HepG2 (cell line): ENCODE results near the gene HRG.

ENCODE experiments used
- ATF7 ChIP-seq, 2 experiments: fragments of 450-650 bp in 1 of 2; sonication (generic) in 1 of 2; formaldehyde crosslinking in 1 of 2; IDR thresholded peaks; 2 replicates each; pipeline versions ENCODE4 v1.4.0 to v1.6.1; 2016 to 2020; ENCODE audit warnings: antibody characterized with exemption in 1 of 2, mild to moderate bottlenecking in 1 of 2, missing genetic modification reagents in 1 of 2
- BHLHE40 ChIP-seq: IDR thresholded peaks from 2 replicates; pipeline ENCODE4 v1.6.1; 2011; ENCODE audit warnings: low read length, improper control_type of control experiment
- HNRNPK ChIP-seq: fragments of 200-400 bp; formaldehyde crosslinking; IDR thresholded peaks from 2 replicates; pipeline ENCODE4 v1.6.1; 2018; ENCODE audit warnings: low read length, low read depth, moderate library complexity, mild to moderate bottlenecking; ENCODE audit not compliant: poor library complexity, severe bottlenecking
- KDM6A ChIP-seq: IDR thresholded peaks from 2 replicates; pipeline ENCODE4 v1.6.1; 2016; ENCODE audit warnings: low read depth
- PHF8 ChIP-seq: sonication (generic); formaldehyde crosslinking; IDR thresholded peaks from 2 replicates; pipeline ENCODE4 v1.5.0; 2020; ENCODE audit warnings: missing genetic modification reagents
- POLR2A ChIP-seq, 2 experiments: IDR thresholded peaks; 2 replicates each; pipeline ENCODE4 v1.6.1; 2011; ENCODE audit warnings: low read depth in 2 of 2, low read length in 2 of 2, mild to moderate bottlenecking in 1 of 2, moderate library complexity in 1 of 2; ENCODE audit not compliant: insufficient read depth in 1 of 2
- SMC3 ChIP-seq: IDR thresholded peaks from 2 replicates; pipeline ENCODE4 v1.6.1; 2011; ENCODE audit warnings: low read length, improper control_type of control experiment
- ZIK1 ChIP-seq: sonication (generic); formaldehyde crosslinking; IDR thresholded peaks from 2 replicates; pipeline ENCODE4 v1.5.0; 2020; ENCODE audit warnings: mild to moderate bottlenecking, low read depth, missing genetic modification reagents, borderline replicate concordance
- ZNF121 ChIP-seq: sonication (generic); formaldehyde crosslinking; IDR thresholded peaks from 2 replicates; pipeline ENCODE4 v1.5.0; 2020; ENCODE audit warnings: mild to moderate bottlenecking, missing genetic modification reagents
- ZNF749 ChIP-seq: sonication (generic); formaldehyde crosslinking; IDR thresholded peaks from 2 replicates; pipeline ENCODE4 v1.8.0; 2022; ENCODE audit warnings: mild to moderate bottlenecking, missing genetic modification reagents, moderate library complexity, borderline replicate concordance
- TF ChIP-seq, protein P1 (sequence below): sonication (generic); formaldehyde crosslinking; IDR thresholded peaks from 2 replicates; pipeline ENCODE4 v1.9.0; 2021; ENCODE audit warnings: missing genetic modification reagents, borderline replicate concordance
- TF ChIP-seq, protein P2 (sequence below): sonication (generic); formaldehyde crosslinking; IDR thresholded peaks from 2 replicates; pipeline ENCODE4 v1.4.0; 2020; ENCODE audit warnings: mild to moderate bottlenecking, missing genetic modification reagents
- TF ChIP-seq, protein P3 (sequence below): sonication (generic); formaldehyde crosslinking; IDR thresholded peaks from 2 replicates; pipeline ENCODE4 v1.5.0; 2020; ENCODE audit warnings: mild to moderate bottlenecking, missing genetic modification reagents, moderate library complexity
- TF ChIP-seq, protein P4 (sequence below): sonication (generic); formaldehyde crosslinking; IDR thresholded peaks from 2 replicates; pipeline ENCODE4 v1.4.0; 2020; ENCODE audit warnings: missing genetic modification reagents

DNA sequence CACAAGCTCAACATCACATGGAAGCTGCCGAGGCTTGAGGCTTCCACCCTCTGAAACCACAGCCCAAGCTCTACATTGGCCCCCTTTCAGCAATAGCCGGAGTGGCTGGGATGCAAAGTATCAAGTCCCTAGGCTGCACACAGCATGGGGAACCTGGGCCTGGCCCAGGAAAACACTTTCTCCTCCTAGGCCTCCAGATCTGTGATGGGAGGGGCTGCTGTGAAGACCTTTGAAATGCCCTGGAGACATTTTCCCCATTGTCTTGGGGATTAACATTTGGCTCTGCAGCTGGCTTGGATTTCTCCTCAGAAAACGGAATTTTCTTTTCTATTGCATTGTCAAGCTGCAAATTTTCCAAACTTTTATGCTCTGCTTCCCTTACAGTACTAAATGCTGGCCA, 18.2 kb downstream of the HRG start:
- TF ChIP-seq KDM6A (CRISPR knock-in tag) (no peak), HNRNPK (no peak), ZNF121 (CRISPR knock-in tag) (no peak), BHLHE40 (no peak), ZNF749 (CRISPR knock-in tag) (no peak), SMC3 (no peak), POLR2A (IDR thresholded peaks at IDR 0.05; ENCODE audit: insufficient read depth in 1 of 2, low read depth in 2 of 2, low read length in 2 of 2) (no peak), ATF7 (IDR thresholded peaks at IDR 0.05) (no peak), ATF7 (CRISPR knock-in tag; IDR thresholded peaks at IDR 0.05) (no peak), ZIK1 (no peak), PHF8 (no peak)
- TF ChIP-seq, protein P1, sequence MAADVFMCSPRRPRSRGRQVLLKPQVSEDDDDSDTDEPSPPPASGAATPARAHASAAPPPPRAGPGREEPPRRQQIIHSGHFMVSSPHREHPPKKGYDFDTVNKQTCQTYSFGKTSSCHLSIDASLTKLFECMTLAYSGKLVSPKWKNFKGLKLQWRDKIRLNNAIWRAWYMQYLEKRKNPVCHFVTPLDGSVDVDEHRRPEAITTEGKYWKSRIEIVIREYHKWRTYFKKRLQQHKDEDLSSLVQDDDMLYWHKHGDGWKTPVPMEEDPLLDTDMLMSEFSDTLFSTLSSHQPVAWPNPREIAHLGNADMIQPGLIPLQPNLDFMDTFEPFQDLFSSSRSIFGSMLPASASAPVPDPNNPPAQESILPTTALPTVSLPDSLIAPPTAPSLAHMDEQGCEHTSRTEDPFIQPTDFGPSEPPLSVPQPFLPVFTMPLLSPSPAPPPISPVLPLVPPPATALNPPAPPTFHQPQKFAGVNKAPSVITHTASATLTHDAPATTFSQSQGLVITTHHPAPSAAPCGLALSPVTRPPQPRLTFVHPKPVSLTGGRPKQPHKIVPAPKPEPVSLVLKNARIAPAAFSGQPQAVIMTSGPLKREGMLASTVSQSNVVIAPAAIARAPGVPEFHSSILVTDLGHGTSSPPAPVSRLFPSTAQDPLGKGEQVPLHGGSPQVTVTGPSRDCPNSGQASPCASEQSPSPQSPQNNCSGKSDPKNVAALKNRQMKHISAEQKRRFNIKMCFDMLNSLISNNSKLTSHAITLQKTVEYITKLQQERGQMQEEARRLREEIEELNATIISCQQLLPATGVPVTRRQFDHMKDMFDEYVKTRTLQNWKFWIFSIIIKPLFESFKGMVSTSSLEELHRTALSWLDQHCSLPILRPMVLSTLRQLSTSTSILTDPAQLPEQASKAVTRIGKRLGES (CRISPR knock-in tag): no peak
- TF ChIP-seq, protein P2, sequence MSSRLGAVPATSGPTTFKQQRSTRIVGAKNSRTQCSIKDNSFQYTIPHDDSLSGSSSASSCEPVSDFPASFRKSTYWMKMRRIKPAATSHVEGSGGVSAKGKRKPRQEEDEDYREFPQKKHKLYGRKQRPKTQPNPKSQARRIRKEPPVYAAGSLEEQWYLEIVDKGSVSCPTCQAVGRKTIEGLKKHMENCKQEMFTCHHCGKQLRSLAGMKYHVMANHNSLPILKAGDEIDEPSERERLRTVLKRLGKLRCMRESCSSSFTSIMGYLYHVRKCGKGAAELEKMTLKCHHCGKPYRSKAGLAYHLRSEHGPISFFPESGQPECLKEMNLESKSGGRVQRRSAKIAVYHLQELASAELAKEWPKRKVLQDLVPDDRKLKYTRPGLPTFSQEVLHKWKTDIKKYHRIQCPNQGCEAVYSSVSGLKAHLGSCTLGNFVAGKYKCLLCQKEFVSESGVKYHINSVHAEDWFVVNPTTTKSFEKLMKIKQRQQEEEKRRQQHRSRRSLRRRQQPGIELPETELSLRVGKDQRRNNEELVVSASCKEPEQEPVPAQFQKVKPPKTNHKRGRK (CRISPR knock-in tag): no peak
- TF ChIP-seq, protein P3, sequence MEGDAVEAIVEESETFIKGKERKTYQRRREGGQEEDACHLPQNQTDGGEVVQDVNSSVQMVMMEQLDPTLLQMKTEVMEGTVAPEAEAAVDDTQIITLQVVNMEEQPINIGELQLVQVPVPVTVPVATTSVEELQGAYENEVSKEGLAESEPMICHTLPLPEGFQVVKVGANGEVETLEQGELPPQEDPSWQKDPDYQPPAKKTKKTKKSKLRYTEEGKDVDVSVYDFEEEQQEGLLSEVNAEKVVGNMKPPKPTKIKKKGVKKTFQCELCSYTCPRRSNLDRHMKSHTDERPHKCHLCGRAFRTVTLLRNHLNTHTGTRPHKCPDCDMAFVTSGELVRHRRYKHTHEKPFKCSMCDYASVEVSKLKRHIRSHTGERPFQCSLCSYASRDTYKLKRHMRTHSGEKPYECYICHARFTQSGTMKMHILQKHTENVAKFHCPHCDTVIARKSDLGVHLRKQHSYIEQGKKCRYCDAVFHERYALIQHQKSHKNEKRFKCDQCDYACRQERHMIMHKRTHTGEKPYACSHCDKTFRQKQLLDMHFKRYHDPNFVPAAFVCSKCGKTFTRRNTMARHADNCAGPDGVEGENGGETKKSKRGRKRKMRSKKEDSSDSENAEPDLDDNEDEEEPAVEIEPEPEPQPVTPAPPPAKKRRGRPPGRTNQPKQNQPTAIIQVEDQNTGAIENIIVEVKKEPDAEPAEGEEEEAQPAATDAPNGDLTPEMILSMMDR: no peak
- TF ChIP-seq, protein P4, sequence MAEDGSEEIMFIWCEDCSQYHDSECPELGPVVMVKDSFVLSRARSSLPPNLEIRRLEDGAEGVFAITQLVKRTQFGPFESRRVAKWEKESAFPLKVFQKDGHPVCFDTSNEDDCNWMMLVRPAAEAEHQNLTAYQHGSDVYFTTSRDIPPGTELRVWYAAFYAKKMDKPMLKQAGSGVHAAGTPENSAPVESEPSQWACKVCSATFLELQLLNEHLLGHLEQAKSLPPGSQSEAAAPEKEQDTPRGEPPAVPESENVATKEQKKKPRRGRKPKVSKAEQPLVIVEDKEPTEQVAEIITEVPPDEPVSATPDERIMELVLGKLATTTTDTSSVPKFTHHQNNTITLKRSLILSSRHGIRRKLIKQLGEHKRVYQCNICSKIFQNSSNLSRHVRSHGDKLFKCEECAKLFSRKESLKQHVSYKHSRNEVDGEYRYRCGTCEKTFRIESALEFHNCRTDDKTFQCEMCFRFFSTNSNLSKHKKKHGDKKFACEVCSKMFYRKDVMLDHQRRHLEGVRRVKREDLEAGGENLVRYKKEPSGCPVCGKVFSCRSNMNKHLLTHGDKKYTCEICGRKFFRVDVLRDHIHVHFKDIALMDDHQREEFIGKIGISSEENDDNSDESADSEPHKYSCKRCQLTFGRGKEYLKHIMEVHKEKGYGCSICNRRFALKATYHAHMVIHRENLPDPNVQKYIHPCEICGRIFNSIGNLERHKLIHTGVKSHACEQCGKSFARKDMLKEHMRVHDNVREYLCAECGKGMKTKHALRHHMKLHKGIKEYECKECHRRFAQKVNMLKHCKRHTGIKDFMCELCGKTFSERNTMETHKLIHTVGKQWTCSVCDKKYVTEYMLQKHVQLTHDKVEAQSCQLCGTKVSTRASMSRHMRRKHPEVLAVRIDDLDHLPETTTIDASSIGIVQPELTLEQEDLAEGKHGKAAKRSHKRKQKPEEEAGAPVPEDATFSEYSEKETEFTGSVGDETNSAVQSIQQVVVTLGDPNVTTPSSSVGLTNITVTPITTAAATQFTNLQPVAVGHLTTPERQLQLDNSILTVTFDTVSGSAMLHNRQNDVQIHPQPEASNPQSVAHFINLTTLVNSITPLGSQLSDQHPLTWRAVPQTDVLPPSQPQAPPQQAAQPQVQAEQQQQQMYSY (CRISPR knock-in tag): no peak
